Effector memory CD8-positive, alpha-beta T cell (primary cell): ENCODE data around the gene NDUFB6.
"Not testable (repeated sequence)": the region's sequence is repeated elsewhere in the genome, so short reads cannot be mapped to it uniquely, and the experiment has no call there.

Source experiments
- ATAC-seq: fragments of 150-1000 bp; cut with Tn5 transposase; replicated peaks from 2 replicates; pipeline ENCODE4 v1.10.0; 2021; ENCODE audit warnings: mild to moderate bottlenecking, moderate library complexity
- DNase-seq, 3 experiments: peaks; one replicate each; pipeline ENCODE4 v3.0.0; 2021
- H3K27ac Mint-ChIP-seq, 2 donors: one replicate each; pipeline ENCODE4 v1.8.0; 2022; ENCODE audit warnings: mild to moderate bottlenecking in 2 of 2, mixed read lengths in 2 of 2, moderate library complexity in 2 of 2
- H3K27me3 Mint-ChIP-seq, 2 donors: one replicate each; pipeline ENCODE4 v1.8.0; 2022; ENCODE audit warnings: mixed read lengths in 2 of 2
- H3K36me3 Mint-ChIP-seq: one replicate; pipeline ENCODE4 v1.8.0; 2022; ENCODE audit warnings: mild to moderate bottlenecking, moderate library complexity, mixed read lengths; ENCODE audit not compliant: insufficient read depth
- H3K4me1 Mint-ChIP-seq, 2 donors: one replicate each; pipeline ENCODE4 v1.8.0; 2022; ENCODE audit warnings: low read depth in 2 of 2, mixed read lengths in 2 of 2
- H3K4me3 Mint-ChIP-seq, 2 donors: one replicate each; pipeline ENCODE4 v1.8.0; 2022; ENCODE audit warnings: mild to moderate bottlenecking in 2 of 2, mixed read lengths in 2 of 2, moderate library complexity in 2 of 2
- H3K9me3 Mint-ChIP-seq, 2 donors: one replicate each; pipeline ENCODE4 v1.8.0; 2022; ENCODE audit warnings: mixed read lengths in 2 of 2
- total RNA-seq, 9 experiments: gene quantifications; one replicate each; lab custom pipeline; 2026; lab: John Stamatoyannopoulos, UW

The NDUFB6 gene
- total RNA-seq, result 10.0 to 43.9 (median 17.2) reads per million in 9 experiments

DNA sequence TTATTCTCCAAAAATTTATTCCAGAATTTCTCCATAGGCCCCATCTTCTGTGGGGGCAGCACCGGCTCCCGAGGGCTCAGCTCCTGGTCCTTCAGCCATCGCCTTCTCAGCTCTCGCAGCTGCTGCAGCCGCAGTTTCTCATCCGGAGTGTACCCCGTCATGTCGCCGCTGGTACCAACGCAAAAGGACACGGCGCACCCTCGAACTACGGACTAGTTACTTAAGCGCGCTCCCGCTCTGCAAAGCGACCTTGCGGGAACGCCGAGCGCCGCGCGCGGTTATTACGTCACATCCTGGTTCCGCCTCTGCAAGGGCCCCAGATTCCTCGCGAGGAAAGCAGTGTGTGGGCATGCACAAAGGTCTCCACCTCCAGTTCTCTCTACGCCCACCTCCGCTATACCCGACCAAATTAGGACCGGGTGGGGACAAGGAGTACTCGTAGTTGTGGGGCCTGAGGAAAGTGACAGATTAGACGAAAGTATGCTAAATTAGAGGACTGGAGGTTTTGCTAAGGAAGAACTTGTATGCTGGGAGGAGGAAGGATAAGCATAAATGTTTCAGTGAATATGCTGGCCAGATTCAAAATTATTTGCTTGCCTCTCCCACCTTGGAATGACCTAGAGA, at the start of gene NDUFB6:
TSS of gene NDUFB6 (minus strand) at position 260 of the 624 bp plus-strand sequence. CDS start at position 161, 99 bp downstream.
- DNase-seq, result peak; percentile 95 to 96 (median 96)
- H3K4me3 Mint-ChIP-seq, result peak within 1 kb of the TSS; percentile 100
- H3K9me3 Mint-ChIP-seq, result no peaks in the 10 kb centered on the region
- H3K36me3 Mint-ChIP-seq, result peaks cover 28% of the 10 kb centered on the region
- peak within 1 kb of the TSS; percentile 97 to 98 for H3K27ac Mint-ChIP-seq
- H3K4me1 Mint-ChIP-seq, result peaks cover 19 to 29% of the 10 kb centered on the region in 2 donors
- peak; percentile 81 for ATAC-seq
- H3K27me3 Mint-ChIP-seq, result peaks cover 0 to 9% of the 10 kb centered on the region in 2 donors

- Mint-ChIP-seq H3K27me3 (peaks cover 27 to 41% of the 10 kb centered on the region in 2 donors), H3K4me3 (no peak overlapping the region), H3K9me3 (no peaks in the 10 kb centered on the region), H3K4me1 (no peaks in the 10 kb centered on the region), H3K36me3 (no peaks in the 10 kb centered on the region), H3K27ac (no peak overlapping the region)
- ATAC-seq (no peak), DNase-seq (no peak)
Observed at GRCh38 chr9:32618261-32618660, 45.3 kb upstream of the NDUFB6 start.

GRCh38 chr9:32606811-32607210, 33.9 kb upstream of the NDUFB6 start:
- H3K27ac Mint-ChIP-seq, result no peak overlapping the region
- ATAC-seq (no peak), DNase-seq (no peak)
- no peaks in the 10 kb centered on the region for H3K9me3 Mint-ChIP-seq
- H3K4me3 Mint-ChIP-seq, result no peak overlapping the region
- H3K4me1 Mint-ChIP-seq, result no peaks in the 10 kb centered on the region
- peaks cover 3 to 9% of the 10 kb centered on the region in 2 donors for H3K27me3 Mint-ChIP-seq
- no peaks in the 10 kb centered on the region for H3K36me3 Mint-ChIP-seq

GRCh38 chr9:32603914-32604852, 31.2 kb upstream of the NDUFB6 start:
- H3K4me3 Mint-ChIP-seq, result no peak overlapping the region

DNA sequence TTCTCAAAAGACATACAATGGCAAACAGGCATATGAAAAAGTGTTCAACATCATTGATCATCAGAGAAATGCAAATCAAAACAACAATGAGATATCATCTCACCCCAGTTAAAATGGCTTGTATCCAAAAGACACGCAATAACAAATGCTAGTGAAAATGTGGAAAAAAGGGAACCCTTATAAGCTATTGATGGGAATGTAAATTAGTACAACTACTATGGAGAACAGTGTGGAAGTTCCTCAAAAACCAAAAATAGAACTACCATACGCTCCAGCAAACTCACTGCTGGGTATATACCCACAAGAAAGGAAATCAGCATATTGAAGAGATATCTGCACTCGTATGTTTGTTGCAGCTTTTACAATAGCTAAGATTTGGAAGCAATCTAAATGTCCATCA, 26.1 kb upstream of the NDUFB6 start:
- not testable (repeated sequence) for ATAC-seq, H3K27ac Mint-ChIP-seq, DNase-seq, H3K9me3 Mint-ChIP-seq, H3K36me3 Mint-ChIP-seq, H3K4me3 Mint-ChIP-seq, H3K4me1 Mint-ChIP-seq
- peaks cover 19 to 31% of the 10 kb centered on the region in 2 donors for H3K27me3 Mint-ChIP-seq

More at GRCh38 chr9:32603914-32604852, 31.2 kb upstream of the NDUFB6 start:
- Mint-ChIP-seq H3K27ac (no peak overlapping the region), H3K36me3 (no peaks in the 10 kb centered on the region), H3K27me3 (peaks cover 17 to 18% of the 10 kb centered on the region in 2 donors), H3K9me3 (no peaks in the 10 kb centered on the region), H3K4me1 (no peaks in the 10 kb centered on the region)
- DNase-seq, result no peak
- no peak for ATAC-seq

- Mint-ChIP-seq H3K4me1 (no peaks in the 10 kb centered on the region), H3K27ac (no peak overlapping the region), H3K4me3 (no peak overlapping the region), H3K27me3 (peaks cover 26 to 32% of the 10 kb centered on the region in 2 donors), H3K9me3 (no peaks in the 10 kb centered on the region), H3K36me3 (no peaks in the 10 kb centered on the region)
- DNase-seq, result no peak
- ATAC-seq, result no peak
Observed at GRCh38 chr9:32596936-32597335, 24.0 kb upstream of the NDUFB6 start.

DNA sequence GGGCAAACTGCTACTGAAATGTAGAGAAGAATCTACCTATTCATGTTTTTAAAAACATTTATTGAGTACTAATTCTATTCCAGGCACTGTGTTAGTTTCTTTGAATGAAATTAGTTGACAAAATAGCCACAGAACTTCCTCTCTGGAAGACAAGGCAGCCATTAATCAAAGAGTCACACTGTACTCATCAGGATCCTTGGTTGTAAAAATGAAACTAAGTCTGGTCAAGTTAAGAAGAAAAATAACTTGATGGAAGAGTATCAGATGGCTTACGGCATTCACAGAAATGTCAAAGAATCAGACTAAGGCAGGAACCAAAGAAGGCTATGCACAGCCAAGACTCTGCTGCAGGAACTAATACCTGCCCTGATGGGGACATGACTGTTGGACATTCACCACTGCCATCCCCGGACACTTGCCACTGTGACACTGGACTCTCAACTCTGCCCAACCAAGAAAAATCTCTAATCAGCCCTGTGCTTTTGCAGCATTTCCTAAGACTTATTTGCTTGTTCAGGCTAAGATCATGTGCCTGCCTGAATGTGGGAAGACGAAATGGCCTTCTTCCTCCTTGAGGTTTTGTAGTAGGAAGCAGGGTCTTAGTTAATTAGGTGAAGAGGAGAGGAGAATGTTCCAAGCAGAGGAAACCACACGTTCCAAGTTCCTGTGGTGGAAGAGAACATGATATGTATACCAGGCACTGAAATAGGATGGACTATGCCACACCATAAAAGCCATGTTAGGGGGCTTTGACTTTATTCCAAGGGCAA, 23.3 kb upstream of the NDUFB6 start:
- Mint-ChIP-seq H3K27ac (no peak overlapping the region), H3K9me3 (no peaks in the 10 kb centered on the region), H3K36me3 (no peaks in the 10 kb centered on the region), H3K4me1 (no peaks in the 10 kb centered on the region), H3K27me3 (peaks cover 27 to 33% of the 10 kb centered on the region in 2 donors), H3K4me3 (no peak overlapping the region)
- ATAC-seq (no peak), DNase-seq (no peak)

- Mint-ChIP-seq H3K4me1 (no peaks in the 10 kb centered on the region), H3K36me3 (no peaks in the 10 kb centered on the region), H3K27me3 (peaks cover 32 to 47% of the 10 kb centered on the region in 2 donors), H3K27ac (no peak overlapping the region), H3K4me3 (no peak overlapping the region), H3K9me3 (no peaks in the 10 kb centered on the region)
- no peak for ATAC-seq
- no peak for DNase-seq
Observed at GRCh38 chr9:32590898-32591297, 17.9 kb upstream of the NDUFB6 start.

DNA sequence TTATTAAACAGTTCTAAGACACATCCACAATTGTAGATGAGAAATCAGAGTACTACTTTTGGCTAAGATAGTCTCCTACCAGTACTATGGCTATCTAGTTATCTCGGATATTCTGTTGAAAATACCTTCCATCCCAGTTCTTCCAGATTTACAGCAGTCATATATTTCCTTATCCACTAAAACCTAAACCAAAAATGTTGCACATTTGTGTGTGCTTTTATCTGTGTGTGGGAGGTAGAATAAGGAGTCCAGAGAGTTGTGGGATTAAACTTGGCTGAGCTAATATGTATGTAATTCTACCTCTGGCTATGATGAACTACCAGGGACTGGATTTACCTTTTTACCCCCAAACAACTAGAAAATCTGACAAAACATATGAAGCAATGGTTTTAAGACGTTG, 17.5 kb upstream of the NDUFB6 start:
- Mint-ChIP-seq H3K27ac (no peak overlapping the region), H3K9me3 (no peaks in the 10 kb centered on the region)
- no peak for ATAC-seq

GRCh38 chr9:32589083-32589723, 16.2 kb upstream of the NDUFB6 start:
- no peaks in the 10 kb centered on the region for H3K36me3 Mint-ChIP-seq
- H3K4me1 Mint-ChIP-seq, result no peaks in the 10 kb centered on the region
- peak; percentile 62 for ATAC-seq
- H3K27me3 Mint-ChIP-seq, result peaks cover 38 to 64% of the 10 kb centered on the region in 2 donors
- no peak overlapping the region for H3K27ac Mint-ChIP-seq
- no peaks in the 10 kb centered on the region for H3K9me3 Mint-ChIP-seq
- no peak for DNase-seq
- H3K4me3 Mint-ChIP-seq, result no peak overlapping the region

More for the DNA sequence above, 17.5 kb upstream of the NDUFB6 start:
- Mint-ChIP-seq H3K4me3 (no peak overlapping the region), H3K27me3 (peaks cover 32 to 52% of the 10 kb centered on the region in 2 donors), H3K36me3 (no peaks in the 10 kb centered on the region), H3K4me1 (no peaks in the 10 kb centered on the region)
- no peak for DNase-seq

DNA sequence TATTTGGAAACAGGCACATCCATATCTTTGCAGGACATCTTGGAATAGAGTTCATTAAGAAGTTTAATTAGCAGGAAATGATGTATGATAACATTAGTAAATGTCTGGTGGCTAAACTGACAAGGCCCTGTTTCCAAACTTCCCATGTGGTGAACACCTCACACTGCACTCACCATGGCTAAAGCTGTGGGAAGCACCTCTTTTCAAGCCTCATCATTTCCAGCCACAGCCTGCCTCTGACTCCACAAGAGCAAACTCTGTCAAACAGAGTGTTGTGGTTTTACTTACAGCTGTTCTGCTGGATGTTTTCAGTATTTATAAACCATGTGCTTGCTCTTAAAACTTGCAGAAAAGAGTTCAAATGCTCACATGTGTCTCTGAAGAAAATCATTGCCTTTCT, 14.9 kb upstream of the NDUFB6 start:
- ATAC-seq, result peak; percentile 27
- Mint-ChIP-seq H3K27me3 (peaks cover 38 to 64% of the 10 kb centered on the region in 2 donors), H3K4me1 (no peaks in the 10 kb centered on the region)

DNA sequence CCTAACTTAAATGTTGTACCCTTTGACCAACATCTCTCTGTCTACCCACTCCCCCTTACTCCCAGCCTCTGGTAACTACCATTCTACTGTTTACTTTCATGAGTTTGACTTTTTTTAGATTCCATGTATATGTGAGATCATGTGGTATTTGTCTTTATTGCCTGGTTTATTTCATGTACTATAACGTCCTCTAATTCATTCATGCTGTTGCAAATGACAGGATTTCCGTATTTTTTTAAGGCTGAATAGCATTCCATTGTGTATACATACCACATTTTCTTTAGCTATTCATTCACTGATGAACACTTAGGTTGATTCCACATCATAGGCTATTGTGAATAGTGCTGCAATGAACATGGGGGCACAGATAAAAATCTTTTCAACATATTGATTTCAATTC, 11.8 kb upstream of the NDUFB6 start:
- Mint-ChIP-seq H3K27ac (no peak overlapping the region), H3K27me3 (peaks cover 21 to 60% of the 10 kb centered on the region in 2 donors), H3K4me1 (no peaks in the 10 kb centered on the region), H3K36me3 (peaks cover 2% of the 10 kb centered on the region), H3K9me3 (no peaks in the 10 kb centered on the region), H3K4me3 (no peak overlapping the region)
- DNase-seq (no peak), ATAC-seq (no peak)

More for the DNA sequence above, 14.9 kb upstream of the NDUFB6 start:
- no peaks in the 10 kb centered on the region for H3K9me3 Mint-ChIP-seq
- no peaks in the 10 kb centered on the region for H3K36me3 Mint-ChIP-seq
- no peak for DNase-seq
- H3K4me3 Mint-ChIP-seq, result no peak overlapping the region
- H3K27ac Mint-ChIP-seq, result no peak overlapping the region
